ENCODE data around the gene SLC2A2. TPM values are rescaled to one million over a fixed set of nuclear protein-coding genes. Genes with fewer than 3 reads are reported as not detected.

SLC2A2 gene
- total RNA-seq, 1 donor from 2014 or later = not detected

GRCh38 chr3:170956647-170957046 is 69.9 kb downstream of the SLC2A2 start:
- no peak for ATAC-seq
- intact Hi-C loops (cut with DNase I) = no loop called here
- DNase-seq (ENCODE audit: missing footprints) = no peak

GRCh38 chr3:170953736-170954135 is 72.8 kb downstream of the SLC2A2 start:
- intact Hi-C loops (cut with DNase I) = no loop called here
- DNase-seq (ENCODE audit: missing footprints) (peak; percentile 63), ATAC-seq (no peak)

- no peak for DNase-seq (ENCODE audit: missing footprints)
- no peak for ATAC-seq
- intact Hi-C loops (cut with DNase I) = no loop called here
Measured at GRCh38 chr3:170953229-170953628, 73.3 kb downstream of the SLC2A2 start.

GRCh38 chr3:170949211-170949610 is 77.3 kb downstream of the SLC2A2 start:
- DNase-seq (ENCODE audit: missing footprints) (no peak), ATAC-seq (no peak)
- intact Hi-C loops (cut with DNase I) = no loop called here

- DNase-seq (ENCODE audit: missing footprints) (no peak), ATAC-seq (no peak)
- intact Hi-C loops (cut with DNase I) = no loop called here
Measured at GRCh38 chr3:170947018-170947769, 79.3 kb downstream of the SLC2A2 start.

Other genes starting within 250 kb of the SLC2A2 start
- gene RPL22L1, start 156.5 kb downstream of the SLC2A2 start, total RNA-seq = 11.7 TPM
- gene EIF5A2, start 118.1 kb downstream of the SLC2A2 start, total RNA-seq = 8.8 TPM